GM19193 (cell line): ENCODE results near the gene SUN3.

Source experiments
- POLR2A ChIP-seq: IDR thresholded peaks from 4 replicates; pipeline ENCODE4 v1.6.1; 2011; ENCODE audit not compliant: insufficient read depth, insufficient read length; ENCODE audit errors: extremely low read depth

The SUN3 gene

DNA sequence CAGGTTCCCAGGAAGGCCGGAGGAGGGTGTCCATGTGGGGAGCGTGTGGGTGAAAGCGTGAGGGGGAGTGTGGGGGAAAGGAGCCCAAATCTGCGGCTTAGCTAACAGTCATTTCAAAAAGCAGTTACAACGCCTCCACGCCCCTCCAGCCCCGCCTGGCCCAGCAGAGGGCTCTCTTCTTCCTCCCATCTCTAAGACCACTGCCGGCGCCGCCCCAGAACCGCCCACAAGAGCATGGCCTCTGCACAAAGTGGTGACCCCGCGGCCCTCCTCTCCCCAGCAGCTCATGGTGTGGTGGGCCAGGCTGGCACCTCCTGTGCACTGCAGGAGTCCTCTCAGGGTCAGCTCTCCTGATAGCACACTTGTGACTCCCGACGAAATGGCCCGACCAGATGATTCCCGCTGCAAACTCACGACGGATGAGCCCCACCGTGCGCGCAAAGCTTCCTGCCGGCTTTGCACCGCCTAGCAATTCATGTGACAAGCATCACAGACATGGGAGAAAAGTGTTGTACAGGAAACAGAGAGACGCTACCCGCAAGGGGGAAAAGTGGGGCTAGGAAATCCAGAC, 37.1 kb downstream of the SUN3 start:
- peak; percentile 60 for TF ChIP-seq POLR2A

DNA sequence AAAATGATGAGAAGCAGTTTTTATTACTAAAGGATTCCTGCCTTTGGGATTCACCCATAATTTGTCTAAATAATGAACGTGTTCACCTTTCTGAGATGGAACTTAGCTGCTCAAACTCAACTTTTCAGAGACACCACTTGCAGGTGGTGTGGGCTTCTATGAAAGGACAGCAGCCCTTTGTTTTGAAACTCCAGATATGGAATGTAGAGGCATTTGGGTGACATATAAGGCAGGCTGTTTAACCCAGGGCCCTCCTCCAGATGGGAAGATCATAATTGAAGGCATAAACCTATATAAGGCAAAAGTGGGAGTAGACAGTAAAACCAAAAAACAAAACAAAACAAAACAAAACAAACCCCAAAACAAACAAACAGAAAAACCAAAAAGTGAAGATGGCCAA, 37.6 kb downstream of the SUN3 start:
- TF ChIP-seq POLR2A = no peak

DNA sequence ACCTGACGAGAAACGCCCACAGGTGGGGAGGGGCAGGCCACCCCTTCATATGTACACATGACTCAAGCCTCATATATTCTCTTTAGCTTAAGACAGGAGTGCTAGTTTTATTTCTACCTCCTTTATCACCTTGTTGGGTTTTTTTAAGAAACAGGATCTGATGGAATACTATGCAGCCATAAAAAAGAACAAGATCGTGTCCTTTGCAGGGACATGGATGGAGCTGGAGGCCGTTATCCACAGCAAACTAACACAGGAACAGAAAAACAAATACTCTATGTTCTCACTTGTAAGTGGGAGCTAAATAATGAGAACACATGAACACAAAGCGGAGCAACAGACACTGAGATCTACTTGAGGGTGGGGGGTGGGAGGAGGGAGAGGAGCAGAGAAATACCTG, 38.3 kb downstream of the SUN3 start:
- no peak for TF ChIP-seq POLR2A

DNA sequence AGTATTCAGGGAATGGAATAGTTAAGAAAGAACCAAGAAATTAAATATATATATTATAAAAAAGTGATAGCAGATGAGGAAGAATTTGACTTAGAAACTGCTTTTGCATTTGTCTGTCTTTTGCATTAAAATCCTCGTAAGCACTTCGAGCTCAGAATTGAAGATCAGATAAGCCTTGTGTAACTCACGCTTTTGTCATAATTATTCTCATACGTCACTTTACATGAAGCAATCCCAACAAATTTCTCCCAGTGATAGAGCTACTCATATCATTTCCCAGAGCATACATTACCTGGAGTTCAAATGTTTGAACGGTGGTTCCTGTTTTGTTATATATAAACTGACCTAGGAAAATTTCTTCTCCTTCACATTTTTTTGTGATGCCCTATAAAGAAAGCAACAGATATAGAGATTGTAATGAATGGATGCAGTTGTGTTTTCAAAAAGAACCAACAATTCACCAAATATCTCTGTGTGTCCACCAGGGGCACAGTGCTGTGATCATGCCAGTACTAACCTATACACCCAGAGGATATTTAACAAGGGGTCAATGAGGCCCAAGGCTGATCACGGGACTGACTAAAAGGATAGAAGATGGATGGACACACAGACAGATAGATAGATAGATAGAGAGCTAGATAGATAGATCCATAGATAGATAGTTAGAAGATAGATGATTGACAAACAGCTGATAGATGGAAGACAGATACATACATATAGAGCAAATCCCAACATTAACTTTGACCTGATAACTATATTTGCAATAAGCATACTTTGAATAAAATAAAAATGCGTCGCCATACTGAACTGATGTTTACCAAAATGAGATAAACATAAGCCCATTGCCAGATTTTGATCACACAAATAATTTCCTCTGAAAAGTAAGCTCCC, 40.2 kb downstream of the SUN3 start:
- TF ChIP-seq POLR2A = no peak

DNA sequence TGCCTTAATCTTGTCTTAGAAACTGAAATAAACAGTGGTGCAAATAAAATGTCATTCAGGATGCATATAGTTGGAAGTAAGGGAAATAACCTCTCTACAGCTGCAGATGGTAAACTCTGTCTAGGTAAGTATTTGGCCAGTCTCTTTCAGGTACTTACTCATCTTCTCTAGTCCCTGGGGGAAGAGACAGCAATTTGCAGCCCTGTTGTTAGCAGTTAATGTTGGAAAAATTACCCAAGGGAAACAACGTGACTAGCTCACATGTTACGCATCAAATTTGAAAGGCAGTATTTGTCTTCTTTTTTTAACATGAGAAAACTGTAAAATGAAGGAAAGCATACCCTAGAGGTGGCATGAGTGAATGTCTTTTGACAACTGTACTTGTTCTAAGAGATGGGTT, 46.3 kb downstream of the SUN3 start:
- no peak for TF ChIP-seq POLR2A

DNA sequence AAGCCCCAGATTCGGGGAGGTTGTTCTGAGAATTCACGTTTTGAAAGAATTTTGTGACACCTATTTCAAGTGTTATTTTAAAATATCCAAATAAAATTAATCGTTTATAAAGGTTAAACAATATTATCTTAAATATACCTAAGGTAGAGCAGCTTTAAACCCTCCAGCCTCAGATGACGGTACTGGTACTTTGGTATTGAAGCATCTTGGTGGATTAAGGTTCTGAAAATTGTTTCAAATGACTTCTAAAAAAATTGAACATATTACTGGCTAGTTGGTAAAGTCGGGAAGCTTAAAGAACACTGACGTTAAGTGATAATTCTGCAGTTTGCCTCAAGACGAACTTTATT, 49.1 kb downstream of the SUN3 start:
- no peak for TF ChIP-seq POLR2A

DNA sequence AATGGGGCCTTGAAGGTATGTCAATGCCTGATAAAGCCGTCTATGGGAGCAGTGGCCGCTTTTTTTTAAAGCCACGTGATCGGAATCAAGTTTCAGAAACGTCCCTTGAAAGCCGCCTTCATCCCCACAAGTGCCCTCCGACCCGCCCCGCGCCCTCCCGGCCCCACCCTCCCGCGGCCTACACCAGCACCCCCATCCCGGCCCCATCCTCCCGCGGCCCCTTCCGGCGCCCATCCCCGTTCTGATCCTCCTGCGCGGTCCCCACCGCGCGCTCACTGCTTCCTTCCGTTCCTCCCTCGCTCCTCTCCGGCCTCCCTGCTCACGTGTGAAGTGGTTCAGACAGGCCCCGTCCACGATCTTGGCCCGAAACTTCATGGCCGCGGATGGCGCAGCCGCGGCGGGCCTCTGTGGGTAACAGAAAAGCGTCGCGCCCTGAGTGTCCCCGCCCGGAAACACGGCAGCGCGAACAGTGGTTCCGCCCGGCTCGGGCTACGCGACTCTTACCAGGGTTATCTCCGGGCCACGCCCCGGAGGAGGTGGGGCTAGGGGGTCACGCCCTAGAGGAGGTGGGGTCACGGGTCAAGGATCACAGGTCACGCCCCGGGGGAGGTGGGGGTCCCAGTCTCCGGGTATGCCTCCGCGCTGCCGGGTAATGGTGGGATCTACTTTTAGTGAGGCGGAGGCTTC, 49.6 kb downstream of the SUN3 start, which contains the start of gene HUS1:
HUS1 (minus strand) TSS at position 471 of the 687 bp plus-strand sequence; CDS start at position 375, 96 bp downstream.
- TF ChIP-seq POLR2A = peak; percentile 91

DNA sequence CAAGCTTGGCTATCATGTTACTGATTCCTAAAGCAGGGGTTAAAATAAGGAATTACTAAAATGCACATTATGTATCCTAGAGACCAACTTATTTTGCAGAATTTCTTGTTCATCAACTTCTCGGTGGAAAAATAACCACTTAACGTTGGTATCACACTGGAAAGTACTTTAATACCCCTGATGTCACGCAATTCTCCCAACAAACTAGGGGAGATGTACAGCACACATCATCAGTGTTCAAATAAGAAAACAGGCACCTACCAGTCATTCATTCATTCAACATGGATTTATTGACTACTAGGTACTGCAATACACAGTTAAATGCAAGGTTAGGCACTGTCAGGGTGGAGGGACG, 50.1 kb downstream of the SUN3 start:
- no peak for TF ChIP-seq POLR2A

DNA sequence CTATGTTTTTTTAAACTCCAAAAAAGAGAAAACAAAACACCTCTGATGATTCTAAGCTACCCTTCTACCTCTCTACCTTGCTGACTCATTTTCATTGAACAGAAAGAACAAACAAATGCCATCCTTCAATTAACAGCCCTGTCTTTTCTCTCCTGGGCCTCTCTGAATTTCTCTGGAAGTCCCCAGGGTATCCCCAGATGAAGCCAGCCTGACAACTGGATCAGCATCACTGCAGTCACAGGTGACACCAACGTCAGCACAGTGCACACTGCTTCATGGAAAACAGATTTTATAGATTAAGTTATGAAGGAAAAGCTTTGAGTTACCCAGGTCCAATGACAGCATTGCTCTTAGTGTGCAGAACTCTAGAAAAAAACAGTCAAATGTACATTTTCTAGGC, 55.2 kb downstream of the SUN3 start:
- no peak for TF ChIP-seq POLR2A

DNA sequence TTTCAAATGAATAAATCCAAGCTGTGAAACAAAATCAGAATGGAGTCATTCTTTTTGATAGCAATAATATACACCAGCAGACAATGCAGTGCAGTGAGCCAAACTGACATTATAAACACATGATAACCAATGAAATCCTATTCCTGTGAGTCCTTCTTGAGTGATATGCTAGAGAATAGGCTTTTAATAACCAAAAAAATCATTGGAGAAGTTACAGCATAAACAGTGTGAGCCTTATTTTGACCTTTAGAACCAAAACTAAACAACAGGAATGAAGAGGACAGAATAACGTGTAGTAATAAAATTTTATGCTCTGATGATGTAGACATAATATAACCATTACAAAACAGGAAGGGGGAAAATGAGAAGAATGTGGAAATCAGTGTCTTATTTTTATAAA, 58.1 kb downstream of the SUN3 start:
- TF ChIP-seq POLR2A = no peak

DNA sequence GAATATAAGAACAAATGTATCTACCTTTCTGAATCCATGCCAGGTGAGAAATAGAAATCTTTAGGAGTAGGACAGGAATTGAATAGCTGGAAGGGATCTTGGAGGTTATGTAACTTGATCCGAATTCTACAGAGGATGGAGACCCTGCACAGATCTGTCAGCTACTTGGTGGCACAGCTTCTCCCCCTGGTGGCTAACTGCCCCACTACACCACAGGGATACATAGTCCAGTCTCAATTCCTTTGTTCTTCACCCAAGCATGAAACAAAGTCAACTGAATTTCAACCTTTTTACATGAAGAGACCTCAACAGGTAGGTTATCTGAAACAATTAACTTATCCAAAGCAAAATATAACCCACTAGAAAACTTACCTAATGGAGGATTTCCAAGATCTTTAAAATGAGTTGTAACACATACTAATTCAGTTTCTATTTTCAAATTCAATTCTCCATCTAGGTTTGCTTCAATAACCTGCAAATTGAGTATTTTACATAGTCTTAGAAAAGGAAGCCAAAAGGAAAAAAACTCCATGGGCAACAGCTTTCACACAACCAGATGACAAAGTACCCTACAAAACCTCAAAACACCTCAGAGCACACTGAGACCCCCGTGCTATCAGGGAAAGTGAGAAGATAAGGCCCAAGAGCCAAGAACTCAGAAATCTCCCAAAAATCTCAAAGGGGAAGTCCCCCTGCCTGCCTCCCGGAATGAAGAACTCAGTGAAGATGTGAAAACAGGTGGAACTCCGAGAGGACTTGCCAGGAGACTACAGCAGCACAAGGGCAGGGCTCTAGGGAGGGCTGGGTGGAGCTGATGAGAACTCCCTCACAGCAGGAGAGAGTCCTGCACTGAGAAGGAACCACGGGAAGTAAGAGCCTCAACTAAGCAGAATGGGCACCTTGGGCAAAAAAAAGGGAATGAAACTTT, 59.8 kb downstream of the SUN3 start:
- no peak for TF ChIP-seq POLR2A

DNA sequence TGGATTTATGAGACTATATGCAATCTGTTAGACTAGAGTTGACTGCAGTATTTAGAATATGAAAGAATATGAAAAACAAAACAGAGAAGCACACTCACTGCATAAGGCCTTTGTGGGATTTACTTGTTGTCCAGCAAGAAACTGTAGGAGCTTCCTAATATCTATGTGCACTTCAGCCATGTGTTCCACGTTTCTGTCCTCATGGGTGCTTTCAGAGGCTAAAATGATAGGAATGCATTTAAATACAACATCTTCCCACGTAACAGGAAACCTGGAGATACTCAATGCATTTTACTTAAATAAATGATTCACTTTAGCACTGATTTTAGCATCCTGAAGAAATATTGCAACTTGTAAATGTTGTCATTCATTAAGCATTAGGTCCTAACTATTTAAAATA, 61.2 kb downstream of the SUN3 start:
- no peak for TF ChIP-seq POLR2A

DNA sequence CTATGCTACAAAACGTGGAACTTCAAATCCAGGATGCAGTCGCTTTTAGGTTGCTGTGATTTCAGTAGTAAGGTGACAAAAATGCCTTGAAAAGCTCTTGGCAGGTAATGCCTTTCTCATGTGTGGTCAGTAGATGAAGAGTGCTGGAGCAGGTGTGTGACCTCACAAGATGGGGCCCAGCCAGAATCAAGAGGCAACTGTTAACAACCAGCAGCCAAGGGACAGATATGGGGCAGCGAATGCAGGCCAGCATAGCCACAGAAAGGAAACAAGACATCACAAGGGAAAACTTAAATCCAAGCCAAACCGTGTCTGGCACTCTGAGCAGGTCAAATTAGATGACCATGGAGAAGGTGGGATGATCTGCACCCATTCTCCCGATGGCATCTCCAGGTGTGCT, 61.8 kb downstream of the SUN3 start:
- TF ChIP-seq POLR2A = no peak

DNA sequence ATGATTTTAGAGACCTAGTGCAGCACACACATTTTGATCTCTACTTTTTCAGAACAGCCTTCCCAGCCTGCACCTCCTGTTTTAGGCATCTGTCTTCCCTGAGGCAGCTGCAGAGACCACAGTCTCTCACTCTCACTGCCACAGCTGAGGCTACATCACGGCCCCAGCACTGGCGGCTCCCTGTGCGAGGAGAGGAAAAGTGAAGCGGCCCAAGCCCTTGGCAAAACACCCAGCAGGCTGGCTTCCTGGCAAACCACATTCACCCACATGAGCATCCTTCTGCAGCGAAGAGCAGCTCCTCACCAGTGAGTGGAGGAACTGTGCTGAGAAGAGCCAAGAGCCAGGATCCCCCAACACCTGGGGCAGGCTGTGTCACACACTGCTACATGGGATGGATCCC, 63.5 kb downstream of the SUN3 start:
- TF ChIP-seq POLR2A = no peak

DNA sequence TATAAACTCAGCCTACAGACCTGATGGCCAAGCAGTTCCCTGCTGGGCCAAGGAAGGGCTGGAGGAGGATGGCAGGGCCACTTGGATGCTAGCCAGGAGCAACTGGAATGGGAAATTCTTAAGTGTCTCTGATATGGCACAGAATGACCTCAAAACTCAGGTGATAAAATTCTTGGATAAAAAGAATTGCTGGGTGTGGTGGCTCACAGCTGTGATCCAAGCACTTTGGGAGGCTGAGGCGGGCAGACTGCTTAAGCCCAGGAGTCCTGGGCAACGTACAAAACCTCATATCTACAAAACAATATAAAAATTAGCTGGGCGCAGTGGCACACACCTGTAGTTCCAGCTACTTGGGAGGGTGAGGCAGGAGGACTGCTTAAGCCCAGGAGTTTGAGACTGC, 66.6 kb downstream of the SUN3 start:
- no peak for TF ChIP-seq POLR2A
